Endodermal cell (in vitro differentiated cells): ENCODE measurements around the gene MACO1. TPM values are rescaled to one million over a fixed set of nuclear protein-coding genes. Genes with fewer than 3 reads are reported as not detected.
A peak's percentile ranks its signal among the peaks of the same experiment; 100 is the strongest.

ENCODE experiments used
- DNase-seq: peaks from one replicate; pipeline ENCODE4 v3.0.0-alpha.2; 2017
- H3K27ac ChIP-seq: 2 replicates; pipeline ENCODE4 v1.5.1; 2013; ENCODE audit warnings: mild to moderate bottlenecking, low read depth, low read length, moderate library complexity
- H3K27me3 ChIP-seq: 2 replicates; pipeline ENCODE4 v1.6.1; 2013; ENCODE audit warnings: mild to moderate bottlenecking, low read length, moderate library complexity; ENCODE audit not compliant: insufficient read depth, control insufficient read depth, poor library complexity, severe bottlenecking
- H3K36me3 ChIP-seq: 2 replicates; pipeline ENCODE4 v1.7.0; 2013; ENCODE audit warnings: mild to moderate bottlenecking, low read length, moderate library complexity; ENCODE audit not compliant: control insufficient read depth, insufficient read depth
- H3K4me1 ChIP-seq: one replicate; pipeline ENCODE4 v1.7.0; 2013; ENCODE audit warnings: low read length; ENCODE audit not compliant: control insufficient read depth, insufficient read depth
- H3K4me3 ChIP-seq: 2 replicates; pipeline ENCODE4 v1.5.1; 2013; ENCODE audit warnings: mild to moderate bottlenecking, low read length, moderate library complexity
- H3K9ac ChIP-seq: 2 replicates; pipeline ENCODE4 v1.6.1; 2013; ENCODE audit warnings: mild to moderate bottlenecking, low read length, moderate library complexity; ENCODE audit not compliant: poor library complexity, severe bottlenecking; ENCODE audit errors: extremely low read depth
- H3K9me3 ChIP-seq: 2 replicates; pipeline ENCODE4 v1.6.1; 2013; ENCODE audit warnings: mild to moderate bottlenecking, low read length, moderate library complexity; ENCODE audit not compliant: control insufficient read depth
- H3K27ac Mint-ChIP-seq: 2 replicates; pipeline ENCODE4 v1.8.0; 2020; ENCODE audit warnings: mixed read lengths
- H3K27me3 Mint-ChIP-seq: 2 replicates; pipeline ENCODE4 v1.8.0; 2021; ENCODE audit warnings: mild to moderate bottlenecking, mixed read lengths; ENCODE audit not compliant: insufficient read depth
- H3K36me3 Mint-ChIP-seq: 2 replicates; pipeline ENCODE4 v1.8.0; 2020; ENCODE audit warnings: low read depth, mixed read lengths
- H3K4me1 Mint-ChIP-seq: 2 replicates; pipeline ENCODE4 v1.8.0; 2020; ENCODE audit warnings: mixed read lengths
- H3K4me3 Mint-ChIP-seq: 2 replicates; pipeline ENCODE4 v1.8.0; 2020; ENCODE audit warnings: mild to moderate bottlenecking, moderate library complexity, mixed read lengths
- H3K9me3 Mint-ChIP-seq: 2 replicates; pipeline ENCODE4 v1.8.0; 2020; ENCODE audit warnings: mild to moderate bottlenecking, mixed read lengths
- WGBS, 2 experiments: methylation state at CpG; one replicate each; pipeline versions ENCODE4 v1.1.5 to v1.1.7; 2013; ENCODE audit warnings: missing lambda C conversion rate in 2 of 2, mixed read lengths in 1 of 2; ENCODE audit not compliant: insufficient coverage in 1 of 2, insufficient read length in 1 of 2; 5-methylcytosine and 5-hydroxymethylcytosine counted together
- total RNA-seq, 2 donors: library from RNA; stranded (reverse); fragmentation: NEBNext Ultra II Directional in 1 of 2; extraction: Animal tissue kit (Norgen Biotek cat#: 25700) in 1 of 2; gene quantifications; 2 replicates in 1 of 2; 3 replicates in 1 of 2; pipeline ENCODE4 v1.2.1, GENCODE V29; 2021
- TF ChIP-seq, protein P1 (sequence below): fragments of 200-600 bp; sonication (generic); conservative IDR thresholded peaks from 2 replicates; pipeline ENCODE4 v1.5.0; 2021; ENCODE audit warnings: antibody characterized with exemption, mild to moderate bottlenecking

MACO1 gene
- total RNA-seq, 2 donors from 2014 or later = 13.1 to 14.1 TPM

GRCh38 chr1:25485536-25486411, 55.1 kb downstream of the MACO1 start:
- WGBS, 2 experiments = 88 to 94% methylated on average over 4 to 6 of the region's 6 CpGs
- no peak overlapping the region for H3K4me3 Mint-ChIP-seq
- H3K9me3 ChIP-seq = no peaks in the 10 kb centered on the region
- TF ChIP-seq, protein P1, sequence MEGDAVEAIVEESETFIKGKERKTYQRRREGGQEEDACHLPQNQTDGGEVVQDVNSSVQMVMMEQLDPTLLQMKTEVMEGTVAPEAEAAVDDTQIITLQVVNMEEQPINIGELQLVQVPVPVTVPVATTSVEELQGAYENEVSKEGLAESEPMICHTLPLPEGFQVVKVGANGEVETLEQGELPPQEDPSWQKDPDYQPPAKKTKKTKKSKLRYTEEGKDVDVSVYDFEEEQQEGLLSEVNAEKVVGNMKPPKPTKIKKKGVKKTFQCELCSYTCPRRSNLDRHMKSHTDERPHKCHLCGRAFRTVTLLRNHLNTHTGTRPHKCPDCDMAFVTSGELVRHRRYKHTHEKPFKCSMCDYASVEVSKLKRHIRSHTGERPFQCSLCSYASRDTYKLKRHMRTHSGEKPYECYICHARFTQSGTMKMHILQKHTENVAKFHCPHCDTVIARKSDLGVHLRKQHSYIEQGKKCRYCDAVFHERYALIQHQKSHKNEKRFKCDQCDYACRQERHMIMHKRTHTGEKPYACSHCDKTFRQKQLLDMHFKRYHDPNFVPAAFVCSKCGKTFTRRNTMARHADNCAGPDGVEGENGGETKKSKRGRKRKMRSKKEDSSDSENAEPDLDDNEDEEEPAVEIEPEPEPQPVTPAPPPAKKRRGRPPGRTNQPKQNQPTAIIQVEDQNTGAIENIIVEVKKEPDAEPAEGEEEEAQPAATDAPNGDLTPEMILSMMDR = no peak
- no peak overlapping the region for H3K4me3 ChIP-seq
- H3K4me1 Mint-ChIP-seq = peaks cover 12% of the 10 kb centered on the region
- H3K27me3 ChIP-seq = peaks cover 41% of the 10 kb centered on the region
- H3K36me3 Mint-ChIP-seq = peaks cover 26% of the 10 kb centered on the region
- no peak overlapping the region for H3K27ac ChIP-seq
- no peak overlapping the region for H3K27ac Mint-ChIP-seq
- H3K9ac ChIP-seq = no peak overlapping the region
- no peak for DNase-seq
- no peaks in the 10 kb centered on the region for H3K9me3 Mint-ChIP-seq
- no peaks in the 10 kb centered on the region for H3K4me1 ChIP-seq
- H3K36me3 ChIP-seq = peaks cover 36% of the 10 kb centered on the region
- peaks cover 17% of the 10 kb centered on the region for H3K27me3 Mint-ChIP-seq

DNA sequence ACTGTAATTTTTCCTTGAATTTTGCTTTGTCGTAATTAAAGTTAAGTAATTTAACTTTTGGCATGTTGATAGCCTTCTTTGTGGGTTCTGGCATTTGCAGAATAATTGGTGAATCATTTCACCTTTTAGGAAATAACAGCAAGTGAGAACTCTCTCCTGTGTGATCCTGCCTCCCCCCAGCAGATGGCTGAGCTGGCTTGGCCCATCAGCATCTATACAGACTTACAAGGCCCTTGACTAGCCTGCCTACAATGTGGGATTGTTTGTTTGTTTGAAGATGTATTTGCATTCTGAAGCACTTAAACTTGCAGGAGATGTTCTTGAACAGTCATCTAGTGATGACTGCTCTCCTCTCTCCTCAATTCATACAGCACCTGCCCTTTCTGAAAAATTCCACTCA, 55.9 kb downstream of the MACO1 start:
- no peak overlapping the region for H3K27ac Mint-ChIP-seq
- H3K36me3 Mint-ChIP-seq = peaks cover 29% of the 10 kb centered on the region
- peaks cover 44% of the 10 kb centered on the region for H3K36me3 ChIP-seq
- peaks cover 33% of the 10 kb centered on the region for H3K27me3 ChIP-seq
- H3K9ac ChIP-seq = no peak overlapping the region
- peak; percentile 76 for DNase-seq
- H3K4me3 Mint-ChIP-seq = no peak overlapping the region
- WGBS, 2 experiments = 74% methylated on average over 1 of the region's 1 CpG; no CpG with 5 or more reads in 1 of the 2 experiments
- H3K4me3 ChIP-seq = no peak overlapping the region
- TF ChIP-seq, protein P1 = peak; percentile 67
- H3K27me3 Mint-ChIP-seq = peaks cover 9% of the 10 kb centered on the region
- H3K4me1 Mint-ChIP-seq = peaks cover 12% of the 10 kb centered on the region
- H3K4me1 ChIP-seq = no peaks in the 10 kb centered on the region
- H3K9me3 ChIP-seq = no peaks in the 10 kb centered on the region
- H3K9me3 Mint-ChIP-seq = no peaks in the 10 kb centered on the region
- no peak overlapping the region for H3K27ac ChIP-seq

DNA sequence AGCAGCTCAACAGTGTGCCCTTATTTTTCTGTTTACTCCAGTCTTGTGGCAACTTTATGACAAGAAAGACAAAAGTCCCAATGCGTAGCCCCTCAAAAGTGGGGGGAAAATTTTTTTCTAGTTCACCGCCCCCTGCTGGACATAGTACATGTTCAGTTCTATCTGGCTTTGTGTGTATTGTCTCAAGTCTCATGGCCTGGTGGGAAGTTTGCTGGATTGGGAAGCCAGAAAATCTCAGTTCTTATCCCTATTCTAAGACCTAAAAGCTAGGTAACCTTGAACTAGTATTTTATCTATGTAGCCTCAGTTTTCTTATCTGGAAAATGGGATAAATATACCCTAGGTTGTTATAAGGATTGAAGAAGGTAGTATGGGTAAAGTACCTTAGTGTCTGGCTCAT, 56.9 kb downstream of the MACO1 start:
- Histone ChIP-seq H3K4me3 (no peak overlapping the region), H3K9ac (no peak overlapping the region), H3K9me3 (no peaks in the 10 kb centered on the region), H3K36me3 (peaks cover 49% of the 10 kb centered on the region), H3K27me3 (peaks cover 23% of the 10 kb centered on the region), H3K4me1 (no peaks in the 10 kb centered on the region), H3K27ac (no peak overlapping the region)
- 91% methylated on average over 2 of the region's 2 CpGs; no CpG with 5 or more reads in 1 of the 2 experiments for WGBS, 2 experiments
- H3K27me3 Mint-ChIP-seq = no peaks in the 10 kb centered on the region
- no peak overlapping the region for H3K27ac Mint-ChIP-seq
- TF ChIP-seq, protein P1 = peak; percentile 74
- no peaks in the 10 kb centered on the region for H3K9me3 Mint-ChIP-seq
- H3K4me1 Mint-ChIP-seq = peaks cover 12% of the 10 kb centered on the region
- peaks cover 36% of the 10 kb centered on the region for H3K36me3 Mint-ChIP-seq
- H3K4me3 Mint-ChIP-seq = no peak overlapping the region
- DNase-seq = no peak
